A549 (cell line): ENCODE data around the gene C5. TPM values are rescaled to one million over a fixed set of nuclear protein-coding genes. Genes with fewer than 3 reads are reported as not detected.

ENCODE experiments used
- ATAC-seq, 2 experiments: fragments of 200-7000 bp in 1 of 2; fragments of >200 bp in 1 of 2; cut with Nextera tagmentation in 1 of 2; cut with Tn5 transposase in 1 of 2; 3 replicates each; pipeline versions ENCODE4 v1.8.0 to v1.9.1; 2018 to 2020; ENCODE audit warnings: mild to moderate bottlenecking in 1 of 2, moderate library complexity in 1 of 2
- CTCF ChIA-PET: fragments of 300-600 bp; sonication (Branson Sonifier 250); formaldehyde crosslinking; extraction: SDS; loops from one replicate; lab custom pipeline; 2021; ENCODE audit warnings: antibody characterized with exemption, inconsistent platforms; lab: Yijun Ruan, JAX
- POLR2A ChIA-PET: fragments of 350-600 bp; formaldehyde crosslinking; extraction: SDS; loops from one replicate; lab custom pipeline; 2021; ENCODE audit warnings: antibody characterized with exemption, inconsistent platforms; lab: Yijun Ruan, JAX
- DNase-seq, 2 experiments: peaks; one replicate each; pipeline versions ENCODE4 v3.0.0 to v3.0.0-alpha.2; 2011 to 2016; ENCODE audit warnings: low read depth in 1 of 2, low spot score in 1 of 2
- FAIRE-seq: peaks from 2 replicates; lab custom pipeline; 2011; peaks lifted over from hg19 to GRCh38; lab: Jason Lieb, UNC
- H3K27ac ChIP-seq, 2 experiments: fragments of >200 bp; sonication (Bioruptor Twin); formaldehyde crosslinking; 3 replicates each; pipeline ENCODE4 v1.5.1; 2016 to 2017
- H3K4me1 ChIP-seq: fragments of >200 bp; sonication (Bioruptor Twin); formaldehyde crosslinking; 3 replicates; pipeline ENCODE4 v1.6.1; 2016
- H3K4me2 ChIP-seq: fragments of >200 bp; sonication (Bioruptor Twin); formaldehyde crosslinking; 3 replicates; pipeline ENCODE4 v1.6.1; 2016
- H3K4me3 ChIP-seq: fragments of >200 bp; sonication (Bioruptor Twin); formaldehyde crosslinking; 3 replicates; pipeline ENCODE4 v1.5.1; 2016
- H3K9me3 ChIP-seq: fragments of >200 bp; sonication (Bioruptor Twin); formaldehyde crosslinking; 3 replicates; pipeline ENCODE4 v1.6.1; 2016
- ATOH8 ChIP-seq: fragments of 250-450 bp; sonication (Bioruptor Pico); IDR thresholded peaks from 2 replicates; pipeline ENCODE4 v1.5.0; 2020; ENCODE audit warnings: low read depth, mild to moderate bottlenecking, moderate library complexity
- CBX8 ChIP-seq: fragments of 200-600 bp; sonication (generic); IDR thresholded peaks from 2 replicates; pipeline ENCODE4 v1.6.1; 2016
- CEBPB ChIP-seq, 2 experiments: fragments of >200 bp in 1 of 2; sonication (Bioruptor Twin) in 1 of 2; formaldehyde crosslinking in 1 of 2; IDR thresholded peaks; 2 replicates each; pipeline ENCODE4 v1.6.1; 2012 to 2016
- GATA3 ChIP-seq: IDR thresholded peaks from 2 replicates; pipeline ENCODE4 v1.6.1; 2012; ENCODE audit warnings: borderline replicate concordance
- HEYL ChIP-seq: fragments of 250-450 bp; sonication (Bioruptor Pico); IDR thresholded peaks from 2 replicates; pipeline ENCODE4 v1.8.0; 2021; ENCODE audit warnings: mild to moderate bottlenecking, moderate library complexity
- HOXB13 ChIP-seq: fragments of 250-450 bp; sonication (Bioruptor Pico); IDR thresholded peaks from 2 replicates; pipeline ENCODE4 v1.5.0; 2020; ENCODE audit warnings: low read depth, mild to moderate bottlenecking, moderate library complexity
- JUNB ChIP-seq: fragments of >200 bp; sonication (Bioruptor Twin); formaldehyde crosslinking; IDR thresholded peaks from 2 replicates; pipeline ENCODE4 v1.6.1; 2016
- KDM1A ChIP-seq: fragments of 200-600 bp; sonication (generic); IDR thresholded peaks from 2 replicates; pipeline ENCODE4 v1.6.1; 2016; ENCODE audit warnings: low read depth, mild to moderate bottlenecking
- KDM5A ChIP-seq: fragments of 200-600 bp; sonication (generic); IDR thresholded peaks from 2 replicates; pipeline ENCODE4 v1.6.1; 2016; ENCODE audit warnings: antibody characterized with exemption, mild to moderate bottlenecking
- NR3C1 ChIP-seq: fragments of >200 bp; sonication (Bioruptor Twin); formaldehyde crosslinking; IDR thresholded peaks from 3 replicates; pipeline ENCODE4 v1.6.1; 2017
- PHF8 ChIP-seq: fragments of 200-600 bp; sonication (generic); IDR thresholded peaks from 2 replicates; pipeline ENCODE4 v1.6.1; 2016; ENCODE audit warnings: low read depth, mild to moderate bottlenecking, antibody characterized with exemption, moderate library complexity, borderline replicate concordance
- RARB ChIP-seq: fragments of 250-450 bp; sonication (Bioruptor Pico); IDR thresholded peaks from 2 replicates; pipeline ENCODE4 v1.8.0; 2021; ENCODE audit warnings: mild to moderate bottlenecking, moderate library complexity
- SMC3 ChIP-seq: fragments of >200 bp; sonication (Bioruptor Twin); formaldehyde crosslinking; IDR thresholded peaks from 3 replicates; pipeline ENCODE4 v1.6.1; 2018; ENCODE audit warnings: inconsistent platforms
- USF2 ChIP-seq: fragments of 450-650 bp; IDR thresholded peaks from 2 replicates; pipeline ENCODE4 v1.6.1; 2014; ENCODE audit warnings: antibody characterized with exemption
- WGBS: methylation state at CpG from one replicate; pipeline ENCODE4 v1.1.6; 2017; ENCODE audit errors: missing lambda C conversion rate; 5-methylcytosine and 5-hydroxymethylcytosine counted together
- polyA plus RNA-seq, 4 experiments: library from polyadenylated mRNA; depleted of rRNA in 3 of 4; stranded (reverse); fragments of >200 nt; fragmentation: RNase III in 1 of 4; extraction: RNeasy Plus Mini Kit Qiagen cat#74134 plus additional on column Dnase treatment in 1 of 4; gene quantifications; 2 replicates in 3 of 4; 3 replicates in 1 of 4; pipeline ENCODE4 v1.2.3, GENCODE V29; 2011 to 2017

The C5 gene
- polyA plus RNA-seq, 2 of the 4 experiments (the other 2 are of a cell fraction), result 17.1 to 115 TPM

- no peak for TF ChIP-seq ATOH8 (CRISPR knock-in tag)
Observed at GRCh38 chr9:120944948-120945347, 105.1 kb downstream of the C5 start (continued).

GRCh38 chr9:120944434-120944843, 105.6 kb downstream of the C5 start:
- DNase-seq (no peak), ATAC-seq (no peak), FAIRE-seq (no peak)
- Histone ChIP-seq H3K4me2 (no peak overlapping the region), H3K9me3 (no peaks in the 10 kb centered on the region), H3K27ac (no peak overlapping the region; a peak in 1 of 6 replicates), H3K4me3 (no peak overlapping the region), H3K4me1 (peaks cover 46% of the 10 kb centered on the region)
- CTCF ChIA-PET, result interaction anchor here (1.2 to 1.6 kb wide), 3 partner anchors 40 to 189 kb away, joined by 3 to 5 read pairs (median 4); no protein-coding TSS in a partner anchor
- WGBS, result 83% methylated on average over 4 of the region's 4 CpGs
- POLR2A ChIA-PET, result no interaction called here
- no peak for TF ChIP-seq KDM5A
- TF ChIP-seq USF2, result no peak
- TF ChIP-seq PHF8, result no peak
- no peak for TF ChIP-seq CBX8
- TF ChIP-seq JUNB, result no peak
- no peak for TF ChIP-seq KDM1A
- TF ChIP-seq HOXB13 (CRISPR knock-in tag), result no peak
- no peak for TF ChIP-seq NR3C1

- peak; percentile 31 to 49; a peak in 3 of 6 replicates for ATAC-seq
- CTCF ChIA-PET, result interaction anchor here (1.0 to 2.5 kb wide), 2 partner anchors 15 to 186 kb away, joined by 3 to 12 read pairs; no protein-coding TSS in a partner anchor
- 47% methylated on average over 8 of the region's 8 CpGs for WGBS
- no peaks in the 10 kb centered on the region for H3K9me3 ChIP-seq
- H3K4me1 ChIP-seq, result peaks cover 42% of the 10 kb centered on the region
- no peak overlapping the region for H3K4me3 ChIP-seq
- peak overlapping the region; percentile 65 to 77 for H3K27ac ChIP-seq
- H3K4me2 ChIP-seq, result peak overlapping the region; percentile 61
- POLR2A ChIA-PET, result interaction anchor here (0.9 to 1.1 kb wide), 2 partner anchors 132 to 149 kb away, joined by 3 to 4 read pairs; partner anchors contain the start of gene FBXW2
- DNase-seq, result peak in 1 of 2 experiments; percentile 45
- FAIRE-seq, result no peak
- TF ChIP-seq GATA3, result peak; percentile 92
- TF ChIP-seq CEBPB (IDR thresholded peaks at IDR 0.05), result peak in 1 of 2 experiments; percentile 49; a peak in 1 of 4 replicates
- TF ChIP-seq HEYL, result no peak
- TF ChIP-seq JUNB, result peak; percentile 28; the same call in 1 of the 2 replicates
- no peak for TF ChIP-seq SMC3
Observed at GRCh38 chr9:120942186-120943001, 107.7 kb downstream of the C5 start.

GRCh38 chr9:120941046-120941770, 108.9 kb downstream of the C5 start:
- CTCF ChIA-PET, result interaction anchor here (0.7 to 3.0 kb wide), 4 partner anchors 20 to 185 kb away, joined by 3 to 12 read pairs (median 8); no protein-coding TSS in a partner anchor
- POLR2A ChIA-PET, result interaction anchor here (0.6 to 0.7 kb wide), 2 partner anchors 15 to 148 kb away, joined by 3 read pairs; partner anchors contain the start of gene FBXW2
- H3K4me3 ChIP-seq, result no peak overlapping the region
- WGBS, result 59% methylated on average over 6 of the region's 6 CpGs
- peak overlapping the region; percentile 61 for H3K4me2 ChIP-seq
- TF ChIP-seq GATA3 (peak; percentile 62; the same call in 1 of the 2 replicates), RARB (CRISPR knock-in tag) (no peak), USF2 (0 out of 2 replicates have a peak, but pooled peaks have one; percentile 2)
- no peaks in the 10 kb centered on the region for H3K9me3 ChIP-seq
- peak in 1 of 2 experiments; percentile 22; a peak in 2 of 6 replicates for ATAC-seq
- peaks cover 48% of the 10 kb centered on the region for H3K4me1 ChIP-seq
- H3K27ac ChIP-seq, result peak overlapping the region; percentile 56 to 63; a peak in 5 of 6 replicates
- FAIRE-seq, result no peak
- peak in 1 of 2 experiments; percentile 56 for DNase-seq
